ENCODE results near the gene CLBA1.

The CLBA1 gene

DNA sequence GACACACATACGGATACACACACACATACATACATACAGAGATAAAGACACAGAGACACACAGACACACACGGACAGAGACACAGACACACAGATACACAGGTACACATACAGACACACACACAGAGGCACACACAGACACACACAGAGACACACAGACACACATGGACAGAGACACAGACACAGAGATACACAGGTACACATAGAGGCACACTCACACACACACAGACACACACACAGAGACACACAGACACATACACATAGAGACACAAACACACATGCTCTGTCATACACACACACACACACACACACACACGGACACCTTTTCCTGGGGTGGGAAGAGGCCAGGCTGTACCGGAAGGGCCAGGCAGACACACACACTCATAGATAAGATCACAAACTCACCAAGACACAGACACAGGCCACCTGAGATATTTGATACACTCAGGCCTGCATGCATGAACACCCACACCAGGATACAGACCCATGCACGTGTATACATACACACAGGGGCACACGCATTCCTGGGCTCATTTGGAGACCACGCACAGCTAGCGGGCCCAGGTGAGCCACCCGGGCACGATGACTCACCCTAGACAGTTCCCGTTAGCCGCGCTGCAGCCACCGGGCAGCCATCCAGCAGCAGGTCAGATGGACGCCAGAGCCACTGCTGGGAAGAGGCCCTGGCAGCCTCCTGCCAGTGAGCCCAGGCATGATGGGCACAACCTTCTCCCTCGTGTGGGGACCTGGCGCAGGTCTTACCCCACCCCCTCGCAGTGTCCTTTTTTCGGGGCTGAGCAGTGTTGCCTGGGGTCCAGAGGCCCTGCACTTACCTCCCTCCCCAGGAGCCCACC is 5.6 kb upstream of the CLBA1 start:
- DNase-seq (ENCODE audit: low spot score): peak; percentile 92

DNA sequence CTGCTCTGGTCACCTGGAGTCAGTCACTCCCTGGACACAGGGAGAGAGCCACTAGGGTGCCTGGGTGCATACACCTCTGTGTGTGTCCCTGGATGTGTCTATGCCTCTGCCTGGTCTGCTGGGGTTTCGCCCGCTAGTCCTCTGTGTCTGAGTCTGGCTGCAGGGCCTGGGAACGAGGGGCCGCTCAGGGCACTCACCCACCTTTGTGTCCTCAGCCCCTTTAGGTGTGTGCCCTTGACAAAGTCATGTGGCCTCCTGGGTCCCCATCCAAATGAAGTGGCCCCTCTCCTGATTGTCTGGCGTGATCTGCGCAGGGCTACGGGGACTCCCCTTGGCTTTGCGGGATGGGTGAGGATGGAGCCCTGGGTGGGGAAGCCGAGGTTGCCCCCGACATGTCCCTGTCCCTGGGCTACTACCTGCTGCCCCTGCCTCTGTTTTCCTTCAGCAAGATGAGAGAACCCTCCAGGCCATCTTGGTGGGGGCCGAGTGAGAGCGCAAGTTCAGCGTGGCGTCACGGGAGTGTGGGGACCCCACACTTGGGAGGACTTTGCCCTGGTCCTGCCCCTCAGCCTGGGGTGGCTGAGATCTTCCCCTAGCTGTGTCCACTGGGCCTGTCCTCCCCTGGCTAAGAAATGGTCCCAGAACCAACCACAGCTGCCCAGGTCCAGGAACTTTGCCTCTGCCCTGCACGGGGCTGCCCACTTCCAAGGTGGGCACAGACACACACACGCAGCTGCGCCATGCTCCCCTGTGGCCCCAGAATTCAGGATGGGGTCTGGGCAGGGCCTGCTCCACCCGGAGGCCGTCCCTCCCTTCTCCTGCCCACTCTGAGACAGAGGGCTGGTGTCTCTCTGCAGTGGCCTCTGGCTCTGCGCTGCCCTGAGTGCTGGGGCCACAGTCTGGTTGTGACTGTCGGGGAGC is 4.7 kb upstream of the CLBA1 start:
- no peak for DNase-seq (ENCODE audit: low spot score)

DNA sequence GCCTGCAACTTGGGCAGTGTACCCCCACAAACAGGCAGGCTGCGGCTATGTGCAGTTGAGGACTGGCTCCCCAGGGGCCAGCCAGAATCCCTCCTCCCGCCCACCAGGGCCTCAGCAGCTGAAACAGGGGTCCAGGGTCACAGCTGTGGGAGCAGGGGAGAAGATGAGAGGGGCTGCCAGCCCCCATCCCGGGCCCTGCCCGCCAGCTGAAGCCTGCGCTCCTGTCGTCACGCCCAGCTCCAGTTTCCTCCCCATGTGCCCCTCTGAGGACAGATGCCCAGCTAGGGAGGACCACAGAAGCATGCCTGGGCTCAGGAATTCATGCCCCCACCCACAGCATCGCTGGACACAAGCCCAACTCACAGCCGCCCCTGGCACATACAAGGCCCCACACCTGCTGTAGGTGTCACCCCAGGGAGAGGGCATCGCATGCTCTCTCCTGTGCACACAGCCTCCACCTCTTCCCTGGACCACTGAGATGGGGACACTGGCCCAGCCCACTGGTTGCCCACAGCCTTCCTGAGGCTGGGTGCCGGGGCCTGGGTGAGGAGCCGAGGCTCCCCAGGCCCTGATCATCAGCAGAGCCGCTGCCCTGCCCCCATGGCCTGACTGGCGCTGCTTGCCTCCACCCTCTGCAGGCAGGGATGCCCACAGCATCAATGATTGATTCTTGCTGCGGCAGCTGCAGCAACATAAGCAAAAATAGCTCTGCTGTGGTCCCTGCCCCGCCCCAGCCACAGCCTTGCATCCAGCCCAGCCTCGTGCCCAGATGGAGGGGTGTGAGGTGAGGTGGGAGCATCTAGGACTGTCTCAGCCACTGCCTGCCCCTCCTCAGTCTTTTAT is 3.7 kb upstream of the CLBA1 start:
- no peak for DNase-seq (ENCODE audit: low spot score)

DNA sequence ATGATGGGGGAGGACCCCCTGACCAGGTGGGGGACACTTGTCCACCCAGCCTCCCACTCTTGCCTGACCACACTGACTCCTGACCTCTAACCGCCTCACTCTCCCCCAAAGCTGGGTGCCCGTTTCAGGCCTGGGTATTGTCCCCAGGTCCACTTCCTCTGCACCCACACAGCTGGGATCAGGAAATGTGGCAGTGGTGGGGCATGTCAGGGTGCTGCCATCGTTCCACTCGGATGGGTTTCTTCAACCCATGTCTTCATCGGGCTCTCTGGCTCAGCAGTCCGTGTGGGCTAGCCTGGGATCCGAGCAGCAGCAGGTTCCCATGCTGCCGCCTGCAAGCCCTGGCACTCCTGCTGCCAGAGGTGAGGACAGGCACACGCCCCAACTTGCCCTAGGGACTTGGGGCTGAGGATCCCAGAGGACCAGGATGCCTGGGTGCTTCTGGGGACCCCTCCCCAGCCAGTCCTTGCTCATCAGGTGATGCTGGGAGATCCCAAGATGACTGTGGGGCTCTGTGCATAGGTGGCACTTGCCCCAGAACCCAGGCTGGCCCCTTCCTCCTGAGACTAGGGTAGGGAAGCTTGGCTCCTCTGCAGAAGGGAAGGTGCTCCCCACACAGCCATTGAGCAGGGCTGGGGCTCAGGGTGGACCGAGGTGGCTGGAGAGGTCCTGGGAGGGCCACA is 2.9 kb upstream of the CLBA1 start:
- no peak for DNase-seq (ENCODE audit: low spot score)

DNA sequence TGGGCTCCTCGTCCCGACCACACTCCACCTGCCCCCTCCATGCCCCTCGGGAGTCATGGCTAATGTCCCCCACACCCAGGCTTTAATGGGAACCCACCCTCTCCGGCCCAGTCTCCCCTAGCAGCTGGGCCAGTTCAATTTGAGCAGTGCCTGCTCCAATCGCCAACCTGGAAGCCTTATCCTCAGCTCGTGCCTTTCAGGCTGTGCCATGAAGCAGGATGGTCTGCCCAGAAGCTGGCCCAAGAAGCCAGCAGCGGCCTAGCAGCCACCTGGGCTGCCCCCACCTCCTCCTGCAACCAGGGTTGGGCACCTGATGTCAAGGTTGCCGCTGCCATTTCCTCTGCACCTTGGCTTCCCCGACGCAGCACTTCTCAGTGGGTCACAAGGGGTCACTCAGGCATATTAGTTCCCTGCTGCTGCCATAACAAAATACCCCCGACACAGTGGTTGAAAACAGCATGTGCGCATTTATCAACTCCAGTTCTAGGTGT is 2.3 kb upstream of the CLBA1 start:
- DNase-seq (ENCODE audit: low spot score): no peak

DNA sequence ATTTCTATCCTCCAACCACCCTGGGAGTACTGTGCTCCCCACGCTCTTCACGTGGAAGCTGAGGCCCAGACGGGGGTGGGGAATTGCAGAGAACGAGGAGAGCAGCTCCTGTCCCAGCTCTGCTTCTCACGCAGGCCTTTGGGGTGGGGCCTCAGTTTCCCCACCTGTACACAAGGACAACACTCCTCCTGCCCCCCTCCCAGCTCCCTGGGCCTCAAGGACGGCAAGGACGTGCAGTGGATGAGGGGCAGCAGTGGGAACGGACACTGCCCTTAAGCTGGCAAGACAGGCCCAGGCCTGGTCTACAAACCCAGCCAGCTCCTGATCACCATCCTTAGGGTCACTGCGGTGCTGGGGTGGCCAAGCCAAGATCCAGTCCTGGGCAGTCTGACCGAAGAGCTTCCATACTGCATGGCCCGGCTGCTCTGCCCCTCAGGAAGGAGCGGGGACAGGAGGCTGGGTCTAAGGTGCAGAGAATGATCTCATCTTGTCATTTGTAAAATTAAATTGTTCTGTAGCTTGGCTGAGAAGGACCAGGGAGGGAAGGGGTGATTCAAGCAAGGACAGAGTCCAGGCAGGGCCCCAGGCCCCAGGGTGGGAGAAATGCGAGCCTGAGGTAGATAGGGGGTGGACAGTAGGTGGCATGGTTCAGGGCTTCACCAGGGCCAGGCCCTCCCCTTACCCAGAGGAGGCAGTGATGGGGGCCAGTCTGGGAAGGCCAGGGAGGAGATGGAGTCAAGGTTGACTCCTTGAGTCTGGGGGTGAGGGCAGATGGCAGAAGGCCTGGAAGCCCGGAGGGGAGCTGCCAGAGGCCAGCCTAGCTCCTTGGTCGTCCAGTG is 1.3 kb upstream of the CLBA1 start:
- DNase-seq (ENCODE audit: low spot score): no peak

DNA sequence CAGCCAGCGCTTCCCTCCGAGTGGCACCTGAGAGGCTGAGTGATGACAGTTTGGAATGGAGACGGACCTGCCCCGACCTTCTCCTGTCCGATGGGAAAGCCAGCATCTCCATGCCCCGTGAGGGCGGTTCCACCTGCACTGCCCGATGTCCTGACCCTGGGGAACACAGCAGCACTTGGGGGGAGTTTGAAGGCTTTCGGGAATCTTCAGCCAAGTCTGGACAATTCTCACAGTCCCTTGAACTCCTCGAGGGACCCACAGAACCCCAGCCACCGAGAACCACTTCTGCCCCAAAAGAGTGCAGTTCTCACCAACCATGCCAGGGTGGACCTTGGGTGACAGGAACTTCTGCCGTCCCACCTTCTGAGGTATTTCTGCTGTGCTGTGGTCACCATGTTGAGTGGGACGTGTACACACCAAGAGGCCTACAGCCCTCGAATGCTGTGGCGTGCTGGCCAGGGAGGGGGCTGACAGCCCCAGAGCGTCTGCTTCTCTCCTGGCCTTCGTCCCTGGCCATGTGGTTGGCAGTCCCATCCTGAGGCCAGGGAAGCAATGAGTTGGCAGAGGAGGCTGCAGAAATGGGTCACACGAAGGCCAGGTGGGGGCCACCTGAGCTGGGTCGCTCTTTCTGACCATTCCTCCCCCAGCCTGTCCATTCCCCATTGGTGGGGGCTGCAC is 1.0 kb downstream of the CLBA1 start:
- DNase-seq (ENCODE audit: low spot score): no peak

DNA sequence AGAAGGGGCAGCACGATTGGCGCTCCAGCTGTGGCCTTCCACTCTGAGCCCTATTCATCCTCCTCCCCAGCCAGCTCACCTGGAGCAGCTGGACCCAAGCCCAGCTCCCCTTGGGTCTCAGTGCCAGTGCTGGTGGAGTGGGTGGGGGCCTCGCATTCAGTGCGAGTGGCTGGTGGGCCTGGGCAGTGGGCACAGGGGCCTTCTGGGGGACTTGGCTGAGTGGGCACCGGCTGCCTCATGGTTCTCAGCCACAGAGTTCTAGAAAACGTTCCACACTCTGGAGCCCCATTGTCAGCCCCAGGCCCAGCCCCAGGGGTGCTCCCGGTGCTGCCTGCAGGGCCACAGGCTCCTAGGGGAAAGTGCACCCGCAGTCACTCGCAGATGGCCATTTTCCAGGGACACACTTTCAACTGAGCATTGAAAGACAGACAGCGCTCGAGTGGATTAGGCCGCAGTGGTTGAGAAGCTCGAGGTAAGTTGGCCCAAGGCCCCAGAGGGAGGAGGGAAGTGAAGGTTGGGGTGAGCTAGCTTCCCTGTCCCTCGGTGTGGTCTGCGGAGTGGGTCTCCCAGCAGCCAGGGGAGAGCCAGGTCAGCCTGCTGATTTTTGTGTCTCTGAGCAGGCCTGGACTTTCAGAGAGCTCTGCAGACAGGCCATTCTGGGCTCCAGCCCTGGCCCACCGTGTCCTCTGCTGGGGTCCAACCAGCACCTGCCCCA is 3.8 kb downstream of the CLBA1 start:
- DNase-seq (ENCODE audit: low spot score): no peak

DNA sequence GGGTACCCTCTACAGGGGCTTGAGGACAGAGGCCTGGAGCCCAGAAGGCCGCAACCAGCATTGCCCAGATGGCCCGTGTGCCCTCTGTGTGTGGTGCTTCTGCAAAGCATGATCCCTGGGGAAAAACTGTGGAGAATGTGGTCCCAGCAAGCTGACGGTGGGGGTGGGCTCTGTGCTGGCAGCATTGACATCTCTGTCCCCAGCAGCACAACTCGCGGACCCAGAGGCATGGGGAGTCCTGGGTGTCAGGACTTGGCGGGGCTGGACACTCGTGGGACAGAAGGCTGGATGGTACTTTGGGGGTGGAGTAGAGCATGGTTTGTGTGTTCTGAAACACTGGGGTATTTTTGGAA is 4.3 kb downstream of the CLBA1 start:
- DNase-seq (ENCODE audit: low spot score): no peak

DNA sequence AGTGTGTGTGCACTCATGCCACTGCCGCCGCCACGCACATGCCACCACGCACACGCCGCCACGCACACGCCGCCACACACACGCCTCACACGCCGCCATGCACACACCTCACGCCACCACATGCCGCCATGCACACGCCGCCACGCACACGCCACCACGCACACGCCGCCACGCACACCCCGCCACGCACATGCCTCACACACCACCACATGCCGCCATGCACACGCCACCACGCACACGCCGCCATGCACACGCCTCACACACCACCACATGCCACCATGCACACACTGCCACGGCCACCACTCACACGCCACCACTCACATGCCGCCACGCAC is 6.3 kb downstream of the CLBA1 start:
- DNase-seq (ENCODE audit: low spot score): no peak

DNA sequence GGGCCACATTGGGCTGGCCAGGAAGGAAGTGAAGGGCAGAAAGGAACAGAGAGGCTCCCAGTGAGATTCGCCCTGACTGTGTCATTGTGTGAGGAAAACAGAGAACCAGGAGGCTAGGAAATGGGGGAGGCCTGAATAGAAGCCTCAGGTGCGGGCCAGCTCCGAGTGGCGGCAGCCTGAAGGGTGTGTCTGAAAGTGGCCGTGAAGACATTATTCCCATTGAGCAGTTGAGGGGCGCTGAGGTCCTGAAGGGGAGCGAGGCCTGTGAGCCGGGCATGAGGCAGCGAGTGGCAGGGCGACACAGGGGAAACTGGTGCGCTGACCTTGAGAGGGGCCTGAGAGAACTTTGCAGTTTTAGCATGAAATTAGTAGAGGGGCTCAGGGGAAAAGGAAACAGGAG is 6.9 kb downstream of the CLBA1 start:
- DNase-seq (ENCODE audit: low spot score): no peak

DNA sequence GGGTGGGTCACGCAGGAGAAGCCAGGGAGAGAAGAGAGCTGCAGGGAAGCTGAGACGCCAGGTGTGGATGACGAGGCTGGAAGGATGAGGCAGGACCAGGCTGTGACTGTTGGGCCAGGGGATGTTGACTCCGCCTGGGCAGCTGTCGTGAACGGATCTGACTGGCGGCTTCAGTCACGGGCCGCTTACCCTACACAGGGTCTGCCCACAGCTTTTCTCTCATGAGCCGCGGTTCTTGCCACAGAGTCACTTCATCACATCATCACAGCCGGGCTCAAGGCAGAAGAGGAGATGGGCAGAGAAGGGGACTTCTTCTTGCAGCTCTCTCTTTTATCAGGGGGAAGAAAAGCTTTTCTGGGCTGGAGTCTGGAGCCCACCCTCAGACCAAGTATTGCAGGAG is 7.7 kb downstream of the CLBA1 start:
- DNase-seq (ENCODE audit: low spot score): no peak

DNA sequence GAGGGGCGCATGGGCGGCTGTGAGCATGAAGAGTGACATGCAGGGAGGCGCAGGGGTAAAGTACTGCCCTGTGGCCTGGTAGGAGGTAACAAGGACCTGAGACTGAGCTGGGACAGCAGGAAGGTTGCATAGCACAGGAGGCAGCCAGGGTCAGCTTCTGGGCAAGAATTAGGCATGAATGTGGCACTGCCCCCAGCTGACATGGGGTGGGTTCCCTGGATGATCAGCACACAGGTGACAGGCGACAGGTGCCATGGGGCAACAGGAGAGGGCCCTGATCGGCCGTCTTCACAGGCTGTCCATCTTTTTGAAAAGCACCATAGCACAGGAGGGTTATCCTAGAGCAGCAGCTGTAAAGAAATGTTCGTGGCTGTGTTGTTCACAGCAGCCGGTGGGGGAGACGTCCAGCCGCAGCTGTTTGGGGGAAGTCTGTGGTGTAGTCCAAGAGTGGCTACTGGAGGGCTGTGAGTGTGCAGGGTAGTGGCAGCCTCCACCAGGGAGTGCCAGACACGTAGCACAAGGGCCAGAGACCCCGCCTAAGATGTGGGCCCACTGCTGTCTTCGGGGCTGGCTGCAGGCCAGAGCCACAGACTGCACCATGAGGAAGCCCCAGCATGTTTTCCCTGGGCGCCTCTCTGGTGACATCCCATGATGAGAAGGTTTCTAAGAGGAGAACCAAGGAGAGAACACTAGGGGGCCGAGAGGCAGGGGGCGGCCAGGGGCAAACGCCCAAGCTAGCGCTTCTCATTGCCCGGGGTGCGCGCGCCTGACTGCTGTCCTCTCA is 8.4 kb downstream of the CLBA1 start:
- no peak for DNase-seq (ENCODE audit: low spot score)

DNA sequence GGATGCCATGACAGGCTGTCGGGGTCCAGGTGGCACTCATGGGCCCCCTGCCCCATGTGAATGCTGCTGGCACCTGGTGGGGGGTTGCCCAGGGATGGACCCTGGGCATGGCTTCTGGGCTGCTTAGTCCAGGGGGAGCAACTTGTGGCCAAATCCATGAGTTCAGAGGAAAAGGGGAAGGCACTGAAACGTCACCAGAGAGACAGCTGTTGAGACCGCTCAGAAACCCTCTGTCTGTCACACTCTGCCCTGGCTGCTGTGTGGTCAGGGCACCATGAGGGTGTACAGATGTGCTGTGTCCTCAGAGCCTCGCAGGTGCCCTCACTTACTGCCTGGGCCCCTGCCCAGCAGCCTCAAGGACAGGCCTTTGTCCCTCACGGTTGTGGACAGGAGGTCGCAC is 9.4 kb downstream of the CLBA1 start:
- no peak for DNase-seq (ENCODE audit: low spot score)

DNA sequence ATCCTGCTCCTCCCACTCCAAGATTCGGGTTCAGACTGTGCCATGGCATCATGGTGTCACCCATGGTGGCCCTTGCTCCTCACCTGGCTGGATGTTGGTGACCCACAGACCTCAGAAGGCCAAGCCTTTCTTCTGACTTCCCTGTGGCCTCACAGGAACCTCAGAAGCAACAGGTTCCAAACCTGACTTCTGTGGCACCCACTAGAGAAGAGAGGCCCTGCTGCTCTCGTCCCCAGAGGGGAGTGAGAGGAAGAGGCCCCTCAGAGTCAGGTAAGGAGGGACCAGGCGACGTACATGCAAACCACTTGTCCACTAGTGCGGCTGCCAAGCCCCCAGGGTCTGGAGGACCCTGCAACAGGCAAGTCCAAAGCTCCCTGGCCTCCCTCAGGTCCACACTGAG is 10.4 kb downstream of the CLBA1 start:
- DNase-seq (ENCODE audit: low spot score): no peak

DNA sequence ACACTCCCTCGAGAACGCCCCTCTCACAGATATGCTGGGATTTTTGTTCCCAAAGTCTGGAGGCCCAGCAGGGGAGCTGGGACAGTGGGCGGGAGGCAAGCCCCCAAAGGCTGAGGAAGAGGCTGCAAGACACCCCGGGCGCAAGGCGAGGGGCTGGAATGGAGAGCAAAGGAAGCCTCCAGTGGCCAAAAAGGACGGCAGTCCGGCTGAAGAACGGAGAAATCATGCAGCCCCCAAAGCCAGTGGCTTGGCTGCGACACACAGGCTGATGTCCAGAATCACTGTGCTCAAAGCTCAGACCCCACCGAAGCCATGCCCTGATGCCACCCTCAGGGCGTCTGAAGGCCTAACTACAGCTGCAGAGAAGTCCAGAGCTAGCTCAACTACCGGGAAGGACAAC is 10.9 kb downstream of the CLBA1 start:
- DNase-seq (ENCODE audit: low spot score): no peak

DNA sequence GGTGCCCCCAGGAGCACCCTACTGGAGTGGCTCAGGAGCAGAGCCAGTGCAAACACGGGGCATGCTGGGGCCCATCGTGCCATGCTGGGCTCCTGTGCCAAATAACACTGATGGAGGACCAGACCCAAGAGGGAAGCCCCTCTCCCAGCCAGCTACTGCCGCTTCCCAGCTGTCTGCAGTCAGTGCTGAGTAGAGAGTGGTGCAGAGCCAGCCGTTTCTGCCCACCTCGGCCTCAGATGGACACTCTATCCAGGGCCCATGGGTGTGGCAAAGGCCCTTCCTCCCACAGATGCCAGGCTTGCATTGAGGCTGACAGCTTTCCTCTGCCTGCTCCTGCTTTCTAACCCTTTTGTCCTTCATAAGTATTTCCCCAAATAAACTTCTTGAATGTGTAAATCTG is 13.2 kb downstream of the CLBA1 start:
- DNase-seq (ENCODE audit: low spot score): no peak

DNA sequence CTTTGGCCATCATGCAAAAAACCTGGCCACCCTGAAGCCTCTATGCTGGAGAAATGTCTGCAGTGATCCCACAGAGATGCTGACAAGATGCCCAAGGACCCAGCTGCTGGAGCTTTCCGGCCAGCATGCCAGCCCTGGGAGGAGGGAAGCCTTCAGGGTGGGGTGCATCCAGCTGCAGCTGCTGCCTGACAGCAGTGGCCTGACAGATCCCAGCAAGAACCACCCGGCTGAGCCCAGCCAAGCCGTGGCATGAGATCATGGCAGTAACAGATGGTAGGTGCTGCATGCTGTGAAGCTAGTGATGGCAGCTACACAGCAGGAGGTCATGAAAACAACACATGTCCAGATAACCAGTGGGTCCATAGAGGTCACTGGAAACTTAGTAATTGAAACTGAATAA is 13.8 kb downstream of the CLBA1 start:
- DNase-seq (ENCODE audit: low spot score): no peak
